NOMO-1 treated with DMSO at 0.1 percent for 48 hours (cell line): Measurements from ENCODE around the gene CACNA1C.

Experiments
- DNase-seq: peaks from one replicate; lab custom pipeline; 2025; ENCODE audit not compliant: unreplicated experiment; lab: John Stamatoyannopoulos, UW

Gene CACNA1C

GRCh38 chr12:2650261-2651067, 597.7 kb downstream of the CACNA1C start:
- no peak for DNase-seq

- no peak for DNase-seq
Measured at GRCh38 chr12:2651068-2651965, 598.5 kb downstream of the CACNA1C start.

- no peak for DNase-seq
Measured at GRCh38 chr12:2652011-2652400, 599.2 kb downstream of the CACNA1C start.

GRCh38 chr12:2652401-2653081, 599.8 kb downstream of the CACNA1C start:
- no peak for DNase-seq

DNA sequence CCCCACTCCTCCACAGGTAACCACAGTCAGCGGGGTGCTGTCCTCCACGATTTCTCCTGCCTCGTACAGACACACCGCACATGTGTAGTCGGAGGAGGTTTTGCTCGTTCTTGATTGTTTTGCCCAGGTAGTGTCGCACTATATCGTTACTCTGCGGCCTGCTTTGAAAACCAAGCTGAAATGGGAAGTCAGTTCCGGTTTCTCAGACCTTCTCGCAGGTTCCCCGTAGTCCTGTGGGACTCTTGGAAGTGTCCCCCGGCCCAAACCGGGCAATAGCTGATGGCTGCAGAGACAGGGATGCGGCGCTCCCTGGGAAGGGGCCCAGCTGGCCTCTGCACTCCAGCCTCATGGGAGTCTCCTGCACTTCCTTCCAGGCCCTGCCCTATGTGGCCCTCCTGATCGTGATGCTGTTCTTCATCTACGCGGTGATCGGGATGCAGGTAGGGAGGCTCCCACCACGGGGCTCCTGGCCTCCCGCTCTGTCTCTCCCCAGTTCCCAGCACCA, 600.7 kb downstream of the CACNA1C start:
- no peak for DNase-seq

GRCh38 chr12:2654311-2654710, 601.5 kb downstream of the CACNA1C start:
- DNase-seq: no peak

- no peak for DNase-seq
Measured at GRCh38 chr12:2654741-2655140, 602.0 kb downstream of the CACNA1C start.

GRCh38 chr12:2662524-2662923, 609.7 kb downstream of the CACNA1C start:
- no peak for DNase-seq

- DNase-seq: no peak
Measured at GRCh38 chr12:2664721-2665577, 612.2 kb downstream of the CACNA1C start.

DNA sequence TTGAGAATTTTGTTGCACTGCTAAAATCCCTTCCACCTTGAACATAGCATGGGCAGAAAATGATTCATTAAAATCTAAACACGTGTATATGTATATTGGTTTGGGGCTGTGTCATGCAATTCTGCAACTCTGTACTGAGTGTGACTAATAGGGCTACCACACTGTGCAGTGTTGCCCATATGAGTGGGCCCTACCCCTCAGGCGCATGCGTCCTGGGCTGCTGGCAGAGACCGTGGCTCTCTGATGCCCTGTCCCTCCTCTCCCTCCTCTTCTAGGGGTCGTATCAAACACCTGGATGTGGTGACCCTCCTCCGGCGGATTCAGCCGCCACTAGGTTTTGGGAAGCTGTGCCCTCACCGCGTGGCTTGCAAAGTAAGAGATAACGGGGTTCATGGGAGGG, 613.6 kb downstream of the CACNA1C start:
- DNase-seq: no peak

DNA sequence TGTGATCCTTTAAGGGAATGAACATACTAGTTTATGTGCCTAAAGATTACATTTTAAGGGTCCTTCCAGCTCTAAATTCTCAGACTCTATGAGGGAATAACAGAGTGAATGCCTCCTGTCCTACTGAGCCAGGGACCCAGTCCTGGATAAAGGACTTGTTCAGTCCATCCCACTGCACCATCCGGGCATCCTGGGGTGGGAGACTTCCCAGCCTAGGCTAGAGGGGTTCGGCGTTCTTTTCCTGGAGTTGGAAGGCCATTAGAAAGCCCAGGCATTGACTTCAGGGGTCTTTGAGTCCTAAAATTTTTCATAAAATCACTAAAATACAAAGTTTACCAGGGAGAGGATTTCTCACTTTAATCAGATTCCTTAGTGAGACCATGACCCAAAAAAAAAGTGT, 614.1 kb downstream of the CACNA1C start:
- no peak for DNase-seq

DNA sequence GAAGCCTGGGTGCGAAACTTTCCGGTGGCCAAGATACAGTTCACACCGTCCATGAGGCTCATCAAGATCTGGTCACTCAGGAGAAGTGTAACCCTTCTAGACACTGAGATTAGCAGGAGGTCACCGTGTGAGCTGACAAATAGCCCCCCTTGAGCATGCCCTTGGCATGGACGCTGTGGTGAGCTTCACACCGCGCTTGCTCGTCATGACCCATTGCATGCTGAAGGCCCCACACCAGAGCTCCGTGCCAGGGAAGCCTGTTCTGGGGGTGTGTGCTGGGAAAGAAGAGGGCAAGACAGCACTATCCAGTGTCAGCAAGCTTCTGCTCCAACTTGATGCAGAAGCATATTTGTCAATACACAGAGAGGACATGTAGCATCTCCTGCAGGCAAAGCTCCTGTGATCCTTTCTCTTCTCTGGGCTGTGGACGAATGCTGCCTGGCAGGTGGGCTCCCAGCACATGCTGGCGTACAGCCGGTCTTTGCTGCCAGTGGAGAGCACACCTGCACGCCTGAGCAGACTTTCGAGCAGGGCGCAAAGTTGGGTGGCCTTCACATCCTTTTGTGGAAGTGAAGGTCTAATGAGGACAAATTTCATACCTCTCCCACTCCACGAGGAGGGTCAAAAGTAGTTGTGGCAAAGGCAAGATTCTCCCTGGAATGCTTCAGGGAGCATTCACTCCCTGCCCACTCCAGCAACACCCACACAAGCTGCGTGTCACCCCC, 615.1 kb downstream of the CACNA1C start:
- no peak for DNase-seq

DNA sequence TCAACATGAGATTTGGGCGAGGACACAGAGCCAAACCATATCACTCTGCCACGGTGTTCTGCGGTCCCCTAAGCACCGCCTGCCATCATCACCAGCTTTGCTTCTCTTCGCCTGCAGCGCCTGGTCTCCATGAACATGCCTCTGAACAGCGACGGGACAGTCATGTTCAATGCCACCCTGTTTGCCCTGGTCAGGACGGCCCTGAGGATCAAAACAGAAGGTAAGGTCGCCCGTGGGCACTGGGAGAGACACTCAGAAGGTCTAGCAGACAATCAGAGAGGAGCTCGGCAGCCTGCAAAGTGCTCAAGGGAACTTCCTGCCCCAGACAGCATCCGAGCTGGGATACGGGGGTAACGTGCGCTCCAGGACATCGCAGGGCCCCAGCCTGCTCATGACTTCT, 616.0 kb downstream of the CACNA1C start:
- no peak for DNase-seq

- no peak for DNase-seq
Measured at GRCh38 chr12:2669560-2669959, 616.8 kb downstream of the CACNA1C start.

- no peak for DNase-seq
Measured at GRCh38 chr12:2672863-2673262, 620.1 kb downstream of the CACNA1C start.

GRCh38 chr12:2673966-2674810, 621.4 kb downstream of the CACNA1C start:
- no peak for DNase-seq

GRCh38 chr12:2675776-2676175, 623.0 kb downstream of the CACNA1C start:
- DNase-seq: no peak

DNA sequence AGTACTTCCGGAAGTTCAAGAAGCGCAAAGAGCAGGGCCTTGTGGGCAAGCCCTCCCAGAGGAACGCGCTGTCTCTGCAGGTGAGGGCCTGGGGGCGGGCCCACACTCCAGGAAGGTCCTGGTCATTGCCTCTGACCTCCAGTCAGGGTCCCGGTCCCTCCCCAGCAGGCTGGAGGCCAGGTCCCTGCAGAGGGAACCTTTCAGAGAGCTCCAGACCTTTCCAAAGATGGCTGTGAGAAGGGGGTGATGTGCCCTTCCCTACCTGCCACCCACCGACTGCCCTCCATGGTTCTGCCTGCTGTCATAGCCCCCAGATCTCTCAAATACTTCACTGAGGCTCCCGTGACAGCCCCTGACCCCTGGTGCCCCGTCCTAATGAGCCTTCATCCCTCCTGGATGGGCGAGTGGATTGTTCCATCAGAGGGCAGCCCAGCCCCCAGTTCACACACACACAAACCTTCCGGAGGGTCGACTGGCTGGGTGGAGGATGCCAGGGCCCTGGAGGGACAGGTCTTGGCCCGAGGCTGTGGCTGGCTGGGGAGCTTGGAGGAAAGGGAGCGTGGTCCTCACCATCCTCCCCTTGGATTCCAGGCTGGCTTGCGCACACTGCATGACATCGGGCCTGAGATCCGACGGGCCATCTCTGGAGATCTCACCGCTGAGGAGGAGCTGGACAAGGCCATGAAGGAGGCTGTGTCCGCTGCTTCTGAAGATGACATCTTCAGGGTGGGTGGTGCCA, 624.5 kb downstream of the CACNA1C start:
- DNase-seq: no peak
